Liver (tissue), 9 donors: ENCODE results near the gene MRPL58. TPM values are rescaled to one million over a fixed set of nuclear protein-coding genes. Genes with fewer than 3 reads are reported as not detected.

Source experiments
- DNase-seq: peaks from one replicate; pipeline ENCODE4 v3.0.0-alpha.2; 2017; ENCODE audit warnings: low spot score
- H3K27ac ChIP-seq, 2 donors: one replicate each; pipeline ENCODE4 v1.7.0; 2013; ENCODE audit warnings: inconsistent platforms in 2 of 2, low read length in 2 of 2, control low read depth in 1 of 2, low read depth in 1 of 2, mild to moderate bottlenecking in 1 of 2
- H3K27me3 ChIP-seq, 4 donors: one replicate each; pipeline versions ENCODE4 v1.6.1 to v1.7.0; 2013; ENCODE audit warnings: low read length in 3 of 4, inconsistent platforms in 1 of 4, mild to moderate bottlenecking in 1 of 4, moderate library complexity in 1 of 4; ENCODE audit not compliant: control insufficient read depth in 4 of 4, insufficient read depth in 4 of 4
- H3K36me3 ChIP-seq, 4 donors: one replicate each; pipeline versions ENCODE4 v1.6.1 to v1.7.0; 2013; ENCODE audit warnings: low read length in 3 of 4, mild to moderate bottlenecking in 3 of 4, low read depth in 1 of 4, moderate library complexity in 1 of 4; ENCODE audit not compliant: control insufficient read depth in 4 of 4, insufficient read depth in 3 of 4
- H3K4me1 ChIP-seq, 4 donors: one replicate each; pipeline versions ENCODE4 v1.6.1 to v1.7.0; 2013; ENCODE audit warnings: low read length in 3 of 4, mild to moderate bottlenecking in 3 of 4, moderate library complexity in 1 of 4; ENCODE audit not compliant: control insufficient read depth in 4 of 4, insufficient read depth in 4 of 4
- H3K4me3 ChIP-seq, 3 donors: one replicate each; pipeline versions ENCODE4 v1.6.1 to v1.7.0; 2013; ENCODE audit warnings: low read length in 3 of 3, control low read depth in 1 of 3, low read depth in 1 of 3, mild to moderate bottlenecking in 1 of 3
- H3K9ac ChIP-seq, 2 donors: one replicate each; pipeline ENCODE4 v1.7.0; 2013; ENCODE audit warnings: low read length in 2 of 2, mild to moderate bottlenecking in 2 of 2, moderate library complexity in 2 of 2, control low read depth in 1 of 2, low read depth in 1 of 2
- H3K9me3 ChIP-seq, 4 donors: one replicate each; pipeline versions ENCODE4 v1.6.1 to v1.7.0; 2013; ENCODE audit warnings: low read length in 3 of 4; ENCODE audit not compliant: control insufficient read depth in 4 of 4
- EGR1 ChIP-seq, 2 donors: IDR thresholded peaks; 2 replicates each; pipeline ENCODE4 v1.6.1; 2016 to 2018; ENCODE audit warnings: antibody characterized with exemption in 2 of 2, low read depth in 2 of 2
- FOXA1 ChIP-seq: IDR thresholded peaks from 2 replicates; pipeline ENCODE4 v1.6.1; 2016; ENCODE audit warnings: antibody characterized with exemption
- FOXA2 ChIP-seq: IDR thresholded peaks from 2 replicates; pipeline ENCODE4 v1.6.1; 2016; ENCODE audit warnings: antibody characterized with exemption
- GABPA ChIP-seq, 2 donors: IDR thresholded peaks in 1 of 2; conservative IDR thresholded peaks in 1 of 2; 2 replicates each; pipeline ENCODE4 v1.6.1; 2016; ENCODE audit warnings: antibody characterized with exemption in 2 of 2, mild to moderate bottlenecking in 1 of 2, moderate library complexity in 1 of 2
- HNF4A ChIP-seq, 2 donors: conservative IDR thresholded peaks; 2 replicates each; pipeline ENCODE4 v1.6.1; 2016; ENCODE audit warnings: antibody characterized with exemption in 2 of 2, mild to moderate bottlenecking in 2 of 2
- HNF4G ChIP-seq: IDR thresholded peaks from 2 replicates; pipeline ENCODE4 v1.6.1; 2016; ENCODE audit warnings: antibody characterized with exemption
- JUND ChIP-seq, 2 donors: IDR thresholded peaks; 2 replicates each; pipeline ENCODE4 v1.6.1; 2016; ENCODE audit warnings: antibody characterized with exemption in 2 of 2
- MAX ChIP-seq: IDR thresholded peaks from 2 replicates; pipeline ENCODE4 v1.6.1; 2016; ENCODE audit warnings: antibody characterized with exemption
- NR2F2 ChIP-seq: IDR thresholded peaks from 2 replicates; pipeline ENCODE4 v1.6.1; 2016; ENCODE audit warnings: antibody characterized with exemption
- RAD21 ChIP-seq, 2 donors: IDR thresholded peaks; 2 replicates each; pipeline ENCODE4 v1.6.1; 2016; ENCODE audit warnings: antibody characterized with exemption in 2 of 2, mild to moderate bottlenecking in 2 of 2
- RXRA ChIP-seq, 2 donors: IDR thresholded peaks; 2 replicates each; pipeline ENCODE4 v1.6.1; 2017 to 2018; ENCODE audit warnings: antibody characterized with exemption in 2 of 2, mild to moderate bottlenecking in 1 of 2
- SP1 ChIP-seq: IDR thresholded peaks from 2 replicates; pipeline ENCODE4 v1.6.1; 2018; ENCODE audit warnings: antibody characterized with exemption, mild to moderate bottlenecking
- TAF1 ChIP-seq: conservative IDR thresholded peaks from 2 replicates; pipeline ENCODE4 v1.6.1; 2016; ENCODE audit warnings: antibody characterized with exemption, mild to moderate bottlenecking
- YY1 ChIP-seq: IDR thresholded peaks from 2 replicates; pipeline ENCODE4 v1.6.1; 2016; ENCODE audit warnings: antibody characterized with exemption, mild to moderate bottlenecking
- ZBTB33 ChIP-seq: IDR thresholded peaks from 2 replicates; pipeline ENCODE4 v1.6.1; 2016; ENCODE audit warnings: antibody characterized with exemption
- WGBS: extraction: QIAGEN DNeasy Blood & Tissue Kit; methylation state at CpG from one replicate; pipeline ENCODE4 v1.1.7; 2013; 5-methylcytosine and 5-hydroxymethylcytosine counted together
- polyA plus RNA-seq, 2 donors: library from polyadenylated mRNA; stranded (reverse) in 1 of 2; unstranded in 1 of 2; fragments of 200-250 nt in 1 of 2; fragments of >200 nt in 1 of 2; fragmentation: Nextera tagmentation in 1 of 2; extraction: Ambion mirVana in 1 of 2; gene quantifications; one replicate each; pipeline versions ENCODE4 v1.2.1 to v1.2.3, GENCODE V29; 2013 to 2015
- total RNA-seq, 2 donors: library from RNA; depleted of rRNA; stranded (reverse); fragments of >200 nt; gene quantifications; one replicate each; pipeline ENCODE4 v1.2.3, GENCODE V29; 2014
- TF ChIP-seq, protein P1 (sequence below): IDR thresholded peaks from 2 replicates; pipeline ENCODE4 v1.6.1; 2016; ENCODE audit warnings: antibody characterized with exemption
- TF ChIP-seq, protein P2 (sequence below): IDR thresholded peaks from 2 replicates; pipeline ENCODE4 v1.6.1; 2016; ENCODE audit warnings: antibody characterized with exemption, mild to moderate bottlenecking
- TF ChIP-seq, protein P3 (sequence below): fragments of 150-350 bp; IDR thresholded peaks from 2 replicates; pipeline ENCODE4 v1.5.1; 2017; ENCODE audit warnings: improper control_type of control experiment, low read depth, low read length; ENCODE audit not compliant: missing input control
- donor health status: healthy.
- donor health status: healthy.
- donor health status: healthy.
- donor health status: healthy.
- donor health status: healthy.

Gene MRPL58
- total and polyA plus RNA-seq, 4 donors, result 20.5 to 47.0 (median 33.4) TPM

DNA sequence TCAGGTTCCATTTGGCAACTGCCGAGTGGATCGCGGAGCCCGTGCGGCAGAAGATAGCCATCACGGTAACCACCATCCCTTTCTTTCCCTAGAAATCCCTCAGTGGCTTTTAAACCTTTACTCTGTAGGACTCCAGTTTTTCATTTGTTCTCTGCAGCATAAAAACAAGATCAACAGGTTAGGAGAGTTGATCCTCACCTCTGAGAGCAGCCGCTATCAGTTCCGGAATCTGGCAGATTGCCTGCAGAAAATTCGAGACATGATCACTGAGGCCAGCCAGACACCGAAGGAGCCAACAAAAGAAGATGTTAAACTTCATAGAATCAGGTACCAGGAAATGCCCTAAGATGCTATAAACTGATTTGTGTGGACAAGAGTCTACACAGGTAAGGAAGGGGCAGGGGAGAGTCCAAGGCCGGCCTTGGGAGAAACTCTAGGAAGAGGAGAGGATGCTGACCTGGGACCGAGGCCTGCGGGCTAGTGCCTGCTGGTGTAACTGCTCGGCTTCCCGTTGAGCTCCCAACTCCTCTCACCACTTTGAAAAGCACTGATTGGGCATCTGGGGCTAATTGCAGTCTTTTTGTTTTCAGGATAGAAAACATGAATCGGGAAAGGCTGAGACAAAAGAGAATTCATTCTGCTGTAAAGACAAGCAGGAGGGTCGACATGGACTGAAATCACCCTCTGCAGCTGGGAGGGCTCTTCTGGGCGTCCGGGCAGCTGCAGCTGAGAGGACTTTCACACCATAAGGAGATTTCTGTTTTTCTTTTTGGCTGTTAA, 8.1 kb downstream of the MRPL58 start:
- WGBS, result 95% methylated on average over 19 of the region's 19 CpGs

More for the DNA sequence above, 8.1 kb downstream of the MRPL58 start:
- H3K9me3 ChIP-seq, result no peaks in the 10 kb centered on the region
- H3K4me3 ChIP-seq, result no peak overlapping the region
- no peak for DNase-seq
- no peaks in the 10 kb centered on the region for H3K4me1 ChIP-seq
- H3K9ac ChIP-seq, result no peak overlapping the region
- no peaks in the 10 kb centered on the region for H3K27me3 ChIP-seq
- H3K27ac ChIP-seq, result no peak overlapping the region
- TF ChIP-seq HNF4A (conservative IDR thresholded peaks at IDR 0.05), result no peak
- TF ChIP-seq RXRA (IDR thresholded peaks at IDR 0.05), result no peak
- no peak for TF ChIP-seq ZBTB33
- TF ChIP-seq, protein P1, sequence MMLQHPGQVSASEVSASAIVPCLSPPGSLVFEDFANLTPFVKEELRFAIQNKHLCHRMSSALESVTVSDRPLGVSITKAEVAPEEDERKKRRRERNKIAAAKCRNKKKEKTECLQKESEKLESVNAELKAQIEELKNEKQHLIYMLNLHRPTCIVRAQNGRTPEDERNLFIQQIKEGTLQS, result no peak
- TF ChIP-seq, protein P2, sequence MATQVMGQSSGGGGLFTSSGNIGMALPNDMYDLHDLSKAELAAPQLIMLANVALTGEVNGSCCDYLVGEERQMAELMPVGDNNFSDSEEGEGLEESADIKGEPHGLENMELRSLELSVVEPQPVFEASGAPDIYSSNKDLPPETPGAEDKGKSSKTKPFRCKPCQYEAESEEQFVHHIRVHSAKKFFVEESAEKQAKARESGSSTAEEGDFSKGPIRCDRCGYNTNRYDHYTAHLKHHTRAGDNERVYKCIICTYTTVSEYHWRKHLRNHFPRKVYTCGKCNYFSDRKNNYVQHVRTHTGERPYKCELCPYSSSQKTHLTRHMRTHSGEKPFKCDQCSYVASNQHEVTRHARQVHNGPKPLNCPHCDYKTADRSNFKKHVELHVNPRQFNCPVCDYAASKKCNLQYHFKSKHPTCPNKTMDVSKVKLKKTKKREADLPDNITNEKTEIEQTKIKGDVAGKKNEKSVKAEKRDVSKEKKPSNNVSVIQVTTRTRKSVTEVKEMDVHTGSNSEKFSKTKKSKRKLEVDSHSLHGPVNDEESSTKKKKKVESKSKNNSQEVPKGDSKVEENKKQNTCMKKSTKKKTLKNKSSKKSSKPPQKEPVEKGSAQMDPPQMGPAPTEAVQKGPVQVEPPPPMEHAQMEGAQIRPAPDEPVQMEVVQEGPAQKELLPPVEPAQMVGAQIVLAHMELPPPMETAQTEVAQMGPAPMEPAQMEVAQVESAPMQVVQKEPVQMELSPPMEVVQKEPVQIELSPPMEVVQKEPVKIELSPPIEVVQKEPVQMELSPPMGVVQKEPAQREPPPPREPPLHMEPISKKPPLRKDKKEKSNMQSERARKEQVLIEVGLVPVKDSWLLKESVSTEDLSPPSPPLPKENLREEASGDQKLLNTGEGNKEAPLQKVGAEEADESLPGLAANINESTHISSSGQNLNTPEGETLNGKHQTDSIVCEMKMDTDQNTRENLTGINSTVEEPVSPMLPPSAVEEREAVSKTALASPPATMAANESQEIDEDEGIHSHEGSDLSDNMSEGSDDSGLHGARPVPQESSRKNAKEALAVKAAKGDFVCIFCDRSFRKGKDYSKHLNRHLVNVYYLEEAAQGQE, result no peak
- no peak for TF ChIP-seq NR2F2
- TF ChIP-seq HNF4G, result no peak
- TF ChIP-seq RAD21 (IDR thresholded peaks at IDR 0.05), result no peak
- TF ChIP-seq GABPA (IDR thresholded peaks at IDR 0.05 in 1 of 2, conservative IDR thresholded peaks at IDR 0.05 in 1 of 2), result no peak
- TF ChIP-seq JUND (IDR thresholded peaks at IDR 0.05), result no peak
- no peak for TF ChIP-seq EGR1 (IDR thresholded peaks at IDR 0.05; ENCODE audit: low read depth in 2 of 2)
- no peak for TF ChIP-seq FOXA2
- no peak for TF ChIP-seq FOXA1
- TF ChIP-seq, protein P3, sequence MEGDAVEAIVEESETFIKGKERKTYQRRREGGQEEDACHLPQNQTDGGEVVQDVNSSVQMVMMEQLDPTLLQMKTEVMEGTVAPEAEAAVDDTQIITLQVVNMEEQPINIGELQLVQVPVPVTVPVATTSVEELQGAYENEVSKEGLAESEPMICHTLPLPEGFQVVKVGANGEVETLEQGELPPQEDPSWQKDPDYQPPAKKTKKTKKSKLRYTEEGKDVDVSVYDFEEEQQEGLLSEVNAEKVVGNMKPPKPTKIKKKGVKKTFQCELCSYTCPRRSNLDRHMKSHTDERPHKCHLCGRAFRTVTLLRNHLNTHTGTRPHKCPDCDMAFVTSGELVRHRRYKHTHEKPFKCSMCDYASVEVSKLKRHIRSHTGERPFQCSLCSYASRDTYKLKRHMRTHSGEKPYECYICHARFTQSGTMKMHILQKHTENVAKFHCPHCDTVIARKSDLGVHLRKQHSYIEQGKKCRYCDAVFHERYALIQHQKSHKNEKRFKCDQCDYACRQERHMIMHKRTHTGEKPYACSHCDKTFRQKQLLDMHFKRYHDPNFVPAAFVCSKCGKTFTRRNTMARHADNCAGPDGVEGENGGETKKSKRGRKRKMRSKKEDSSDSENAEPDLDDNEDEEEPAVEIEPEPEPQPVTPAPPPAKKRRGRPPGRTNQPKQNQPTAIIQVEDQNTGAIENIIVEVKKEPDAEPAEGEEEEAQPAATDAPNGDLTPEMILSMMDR, result no peak
- no peak for TF ChIP-seq SP1
- TF ChIP-seq MAX, result no peak
- no peak for TF ChIP-seq TAF1
- no peak for TF ChIP-seq YY1
- peaks cover 12 to 35% (median 26%) of the 10 kb centered on the region in 4 donors for H3K36me3 ChIP-seq
